Karpas-422 (cell line): ENCODE results near the gene C15orf39. TPM values are rescaled to one million over a fixed set of nuclear protein-coding genes. Genes with fewer than 3 reads are reported as not detected.
"Not testable (repeated sequence)": the region's sequence is repeated elsewhere in the genome, so short reads cannot be mapped to it uniquely, and the experiment has no call there.

Source experiments
- DNase-seq: peaks from one replicate; pipeline ENCODE4 v3.0.0-alpha.2; 2015
- H2AFZ ChIP-seq: fragments of 200-600 bp; sonication (generic); 2 replicates; pipeline ENCODE4 v1.6.1; 2014; ENCODE audit warnings: antibody characterized with exemption, low read length, mixed read lengths
- H3K27ac ChIP-seq: fragments of 200-600 bp; sonication (generic); 2 replicates; pipeline ENCODE4 v1.5.1; 2014; ENCODE audit warnings: mild to moderate bottlenecking, low read length, moderate library complexity
- H3K27me3 ChIP-seq: fragments of 200-600 bp; sonication (generic); 2 replicates; pipeline ENCODE4 v1.6.1; 2014; ENCODE audit warnings: low read length, mixed read lengths
- H3K36me3 ChIP-seq: fragments of 200-600 bp; sonication (generic); 2 replicates; pipeline ENCODE4 v1.6.1; 2014; ENCODE audit warnings: low read length, mixed read lengths; ENCODE audit not compliant: insufficient read depth
- H3K4me1 ChIP-seq: fragments of 200-600 bp; sonication (generic); 2 replicates; pipeline ENCODE4 v1.6.1; 2014; ENCODE audit warnings: mild to moderate bottlenecking, low read length, mixed read lengths
- H3K4me2 ChIP-seq: fragments of 200-600 bp; sonication (generic); 2 replicates; pipeline ENCODE4 v1.6.1; 2014; ENCODE audit warnings: low read length, low read depth, mild to moderate bottlenecking; ENCODE audit not compliant: poor library complexity, severe bottlenecking
- H3K4me3 ChIP-seq: fragments of 200-600 bp; sonication (generic); 2 replicates; pipeline ENCODE4 v1.5.1; 2014; ENCODE audit warnings: mild to moderate bottlenecking, antibody characterized with exemption, low read length, mixed read lengths
- H3K79me2 ChIP-seq: fragments of 200-600 bp; sonication (generic); 2 replicates; pipeline ENCODE4 v1.6.1; 2014; ENCODE audit warnings: mild to moderate bottlenecking, low read length, mixed read lengths
- H3K9ac ChIP-seq: fragments of 200-600 bp; sonication (generic); 2 replicates; pipeline ENCODE4 v1.6.0; 2014; ENCODE audit warnings: low read length
- H3K9me2 ChIP-seq: fragments of 200-600 bp; sonication (generic), shearing (Covaris generic); replicated peaks from 2 replicates; pipeline ENCODE4 v1.6.0; 2014; ENCODE audit warnings: mild to moderate bottlenecking, low read length, moderate library complexity; ENCODE audit not compliant: insufficient read depth
- H3K9me3 ChIP-seq: fragments of 300-700, 200-600 bp; sonication (generic); 2 replicates; pipeline ENCODE4 v1.6.1; 2014; ENCODE audit warnings: low read length, mixed read lengths
- H4K20me1 ChIP-seq: fragments of 200-600 bp; sonication (generic); 2 replicates; pipeline ENCODE4 v1.6.1; 2014; ENCODE audit warnings: mild to moderate bottlenecking, antibody characterized with exemption, low read length, low read depth; ENCODE audit not compliant: insufficient read depth
- total RNA-seq: library from RNA; depleted of rRNA; stranded (reverse); fragments of >200 nt; shearing (Covaris generic); gene quantifications from 2 replicates; pipeline ENCODE4 v1.2.3, GENCODE V29; 2014; ENCODE audit warnings: low replicate concordance

The C15orf39 gene
- total RNA-seq, 1 experiment from 2014 or later, result 11.3 TPM

GRCh38 chr15:75225102-75225836 lies 23.6 kb downstream of the C15orf39 start:
- not testable (repeated sequence) for H3K4me1 ChIP-seq, H3K9me2 ChIP-seq, H3K9ac ChIP-seq, H3K27me3 ChIP-seq, H3K9me3 ChIP-seq, H3K36me3 ChIP-seq, H4K20me1 ChIP-seq, H2AFZ ChIP-seq, H3K4me3 ChIP-seq, DNase-seq, H3K79me2 ChIP-seq, H3K27ac ChIP-seq, H3K4me2 ChIP-seq

GRCh38 chr15:75225951-75226732 lies 24.5 kb downstream of the C15orf39 start:
- no peak overlapping the region for H3K4me3 ChIP-seq
- H3K4me1 ChIP-seq, result peaks cover 12% of the 10 kb centered on the region
- H3K9me3 ChIP-seq, result no peaks in the 10 kb centered on the region
- H3K4me2 ChIP-seq, result no peak overlapping the region
- no peaks in the 10 kb centered on the region for H4K20me1 ChIP-seq
- no peaks in the 10 kb centered on the region for H3K79me2 ChIP-seq
- no peaks in the 10 kb centered on the region for H3K27me3 ChIP-seq
- H3K9me2 ChIP-seq, result no peaks in the 10 kb centered on the region
- H2AFZ ChIP-seq, result no peak overlapping the region
- no peak overlapping the region for H3K27ac ChIP-seq
- no peak for DNase-seq
- no peaks in the 10 kb centered on the region for H3K36me3 ChIP-seq
- H3K9ac ChIP-seq, result no peak overlapping the region

GRCh38 chr15:75227112-75227511 lies 25.4 kb downstream of the C15orf39 start:
- H3K27ac ChIP-seq, H3K9ac ChIP-seq, H3K9me2 ChIP-seq, H3K79me2 ChIP-seq, H3K4me3 ChIP-seq, H2AFZ ChIP-seq, H4K20me1 ChIP-seq, DNase-seq, H3K9me3 ChIP-seq, H3K4me2 ChIP-seq, H3K36me3 ChIP-seq, H3K27me3 ChIP-seq: not testable (repeated sequence)
- peaks cover 12% of the 10 kb centered on the region for H3K4me1 ChIP-seq

- Histone ChIP-seq H3K27ac (no peak overlapping the region), H3K9me3 (no peaks in the 10 kb centered on the region), H2AFZ (no peak overlapping the region), H3K9ac (no peak overlapping the region), H3K4me3 (no peak overlapping the region), H3K4me2 (no peak overlapping the region), H3K79me2 (no peaks in the 10 kb centered on the region), H3K9me2 (no peaks in the 10 kb centered on the region), H3K36me3 (no peaks in the 10 kb centered on the region), H3K27me3 (no peaks in the 10 kb centered on the region), H3K4me1 (peaks cover 12% of the 10 kb centered on the region), H4K20me1 (no peaks in the 10 kb centered on the region)
- no peak for DNase-seq
Measured at GRCh38 chr15:75227663-75228280, 26.1 kb downstream of the C15orf39 start.

- H3K27me3 ChIP-seq, result no peaks in the 10 kb centered on the region
- no peak overlapping the region for H3K4me2 ChIP-seq
- no peak for DNase-seq
- H4K20me1 ChIP-seq, result no peaks in the 10 kb centered on the region
- H2AFZ ChIP-seq, result no peak overlapping the region
- no peak overlapping the region for H3K27ac ChIP-seq
- no peak overlapping the region for H3K9ac ChIP-seq
- H3K4me3 ChIP-seq, result no peak overlapping the region
- H3K79me2 ChIP-seq, result no peaks in the 10 kb centered on the region
- H3K36me3 ChIP-seq, result no peaks in the 10 kb centered on the region
- H3K4me1 ChIP-seq, result peaks cover 12% of the 10 kb centered on the region
- H3K9me3 ChIP-seq, result no peaks in the 10 kb centered on the region
- no peaks in the 10 kb centered on the region for H3K9me2 ChIP-seq
Measured at GRCh38 chr15:75228787-75229186, 27.1 kb downstream of the C15orf39 start.

GRCh38 chr15:75229191-75230015 lies 27.7 kb downstream of the C15orf39 start:
- no peak overlapping the region for H3K9ac ChIP-seq
- H3K4me3 ChIP-seq, result no peak overlapping the region
- no peaks in the 10 kb centered on the region for H3K36me3 ChIP-seq
- DNase-seq, result no peak
- no peaks in the 10 kb centered on the region for H3K9me3 ChIP-seq
- no peak overlapping the region for H2AFZ ChIP-seq
- no peak overlapping the region for H3K27ac ChIP-seq
- peaks cover 12% of the 10 kb centered on the region for H3K4me1 ChIP-seq
- H3K4me2 ChIP-seq, result no peak overlapping the region
- H3K27me3 ChIP-seq, result no peaks in the 10 kb centered on the region
- no peaks in the 10 kb centered on the region for H3K79me2 ChIP-seq
- H3K9me2 ChIP-seq, result no peaks in the 10 kb centered on the region
- no peaks in the 10 kb centered on the region for H4K20me1 ChIP-seq

GRCh38 chr15:75230016-75230343 lies 28.3 kb downstream of the C15orf39 start:
- no peaks in the 10 kb centered on the region for H3K27me3 ChIP-seq
- no peak overlapping the region for H3K4me2 ChIP-seq
- H2AFZ ChIP-seq, result no peak overlapping the region
- no peaks in the 10 kb centered on the region for H3K9me3 ChIP-seq
- no peak for DNase-seq
- H3K36me3 ChIP-seq, result no peaks in the 10 kb centered on the region
- peaks cover 12% of the 10 kb centered on the region for H3K4me1 ChIP-seq
- no peaks in the 10 kb centered on the region for H3K79me2 ChIP-seq
- H3K9me2 ChIP-seq, result no peaks in the 10 kb centered on the region
- H3K4me3 ChIP-seq, result no peak overlapping the region
- no peak overlapping the region for H3K9ac ChIP-seq
- no peaks in the 10 kb centered on the region for H4K20me1 ChIP-seq
- no peak overlapping the region for H3K27ac ChIP-seq
